HG02852 (cell line): ENCODE measurements around the gene SATB2.

ENCODE experiments used
- ATAC-seq: cut with Tn5 transposase; IDR thresholded peaks from one replicate; pipeline ENCODE4 v1.9.1; 2021; ENCODE audit warnings: mild to moderate bottlenecking, moderate library complexity; ENCODE audit not compliant: unreplicated experiment

The SATB2 gene

GRCh38 chr2:199409759-199410529, 47.8 kb downstream of the SATB2 start:
- no peak for ATAC-seq

DNA sequence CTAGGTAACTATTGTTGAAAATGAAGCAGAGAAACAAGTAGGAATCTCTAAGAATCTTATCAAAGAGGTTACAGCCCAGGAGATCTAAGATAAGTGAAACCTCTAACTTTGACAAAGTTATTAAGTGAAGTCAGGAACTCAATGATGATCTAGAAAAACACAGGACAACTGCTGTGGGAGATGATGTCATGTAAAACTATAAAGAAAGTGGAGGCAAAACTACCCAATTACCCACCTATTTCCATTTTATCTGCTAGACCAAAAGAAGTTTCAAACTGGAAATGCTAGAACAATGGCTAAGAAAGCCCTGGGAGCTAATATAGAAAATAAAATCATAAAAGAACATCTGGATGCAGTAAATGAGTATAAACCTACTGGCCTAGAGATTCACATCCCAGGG, 50.3 kb downstream of the SATB2 start:
- ATAC-seq: no peak

- ATAC-seq: no peak
Measured at GRCh38 chr2:199405241-199405640, 52.5 kb downstream of the SATB2 start.

GRCh38 chr2:199404841-199405240, 52.9 kb downstream of the SATB2 start:
- ATAC-seq: no peak

DNA sequence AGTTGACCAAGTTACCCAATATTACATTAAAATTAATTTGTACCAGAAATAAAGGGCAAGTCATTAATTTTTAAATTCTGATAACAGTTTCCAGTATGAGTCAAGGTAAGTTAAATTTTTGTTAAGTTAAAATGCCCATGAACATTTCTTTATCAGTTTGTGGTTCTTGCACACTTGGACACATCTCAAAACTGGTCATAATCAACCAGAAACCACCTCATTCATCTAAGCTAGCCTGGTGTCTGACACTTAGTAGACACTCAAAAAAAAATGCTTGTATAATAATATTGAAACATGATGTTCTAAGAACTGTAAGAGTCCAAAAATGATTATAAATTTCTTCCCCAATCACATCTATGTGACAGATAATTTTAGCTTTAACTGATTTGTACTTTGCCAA, 62.4 kb downstream of the SATB2 start:
- no peak for ATAC-seq

DNA sequence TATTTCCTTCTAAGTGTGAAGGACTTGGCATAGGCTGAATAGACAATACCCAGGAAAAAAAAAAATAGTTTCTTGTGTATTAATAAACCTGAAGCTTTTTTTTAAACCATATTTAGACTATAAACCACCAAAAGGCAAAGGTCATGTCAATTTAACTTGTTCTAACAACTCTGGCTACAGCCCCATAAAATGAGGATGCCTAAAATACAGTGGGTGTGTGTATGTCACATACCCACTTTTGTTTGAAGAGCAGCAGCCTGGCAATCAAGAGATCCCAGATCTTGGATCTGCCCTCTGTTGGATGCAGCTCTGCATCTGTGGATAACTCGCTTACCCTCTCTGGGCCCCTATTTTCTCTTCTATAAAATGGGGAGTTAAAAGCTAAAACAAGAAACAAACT, 65.4 kb downstream of the SATB2 start:
- no peak for ATAC-seq

DNA sequence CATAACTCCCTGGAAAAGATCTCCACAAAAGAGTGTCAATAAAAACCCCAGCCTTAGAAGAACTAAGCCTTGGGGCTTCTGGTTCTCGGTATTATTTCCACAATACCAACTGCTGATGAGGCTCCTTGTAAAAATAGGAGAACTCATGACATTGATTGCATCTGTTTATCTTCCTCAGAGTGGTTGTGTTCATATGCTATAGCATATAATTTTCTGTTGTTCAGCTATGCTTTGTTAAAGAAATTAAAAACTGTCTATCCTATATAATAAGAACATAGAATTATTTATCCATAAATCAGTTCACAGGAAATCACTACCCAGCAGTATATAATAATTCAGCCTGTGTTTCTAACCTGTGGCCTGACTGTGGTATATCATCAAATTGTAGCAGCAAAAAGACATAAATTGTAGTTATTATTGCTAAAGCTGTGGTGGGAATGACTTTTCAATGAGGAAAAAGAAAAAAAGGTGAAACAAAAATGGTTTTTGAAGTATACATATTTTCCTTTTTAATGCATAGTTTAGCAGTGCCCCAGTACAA, 68.9 kb downstream of the SATB2 start:
- no peak for ATAC-seq

DNA sequence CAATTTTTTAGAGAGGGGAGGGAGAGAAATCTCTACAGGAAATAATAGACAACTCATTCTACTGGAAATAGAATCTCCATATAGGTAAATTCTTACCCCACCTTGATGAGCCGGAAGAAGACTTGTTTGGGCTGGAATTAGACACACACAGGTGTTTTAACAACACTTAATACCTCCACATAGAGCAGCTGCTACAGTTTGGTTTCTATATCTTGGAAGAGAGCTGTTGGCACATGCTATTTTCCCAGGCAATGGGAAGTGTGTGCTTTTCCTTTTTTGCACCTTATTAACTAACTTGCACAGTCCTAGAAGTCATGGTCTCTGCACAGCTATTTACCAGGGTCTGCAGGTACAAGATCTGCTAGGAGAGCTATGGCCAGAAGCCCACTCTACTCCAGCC, 73.7 kb downstream of the SATB2 start:
- no peak for ATAC-seq

DNA sequence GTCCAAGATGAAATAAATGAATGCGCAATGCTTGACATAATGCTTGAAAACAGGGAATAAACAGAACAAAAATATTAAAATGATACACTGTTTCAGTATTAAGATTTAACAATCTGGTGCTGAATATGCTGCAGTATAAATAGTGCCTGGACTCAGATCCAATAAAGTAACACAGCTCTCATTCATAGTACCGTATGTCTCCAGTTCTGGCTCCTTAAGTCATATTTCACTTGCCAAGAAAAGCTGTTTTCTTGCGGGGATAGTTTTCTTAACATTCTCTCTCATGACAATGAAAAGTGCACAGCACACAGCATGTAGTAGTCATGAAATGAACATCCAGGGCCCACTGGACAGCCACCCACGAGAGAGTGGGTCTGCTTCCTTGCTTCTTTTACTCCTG, 74.7 kb downstream of the SATB2 start:
- ATAC-seq: no peak

- ATAC-seq: no peak
Measured at GRCh38 chr2:199382091-199382490, 75.6 kb downstream of the SATB2 start.

DNA sequence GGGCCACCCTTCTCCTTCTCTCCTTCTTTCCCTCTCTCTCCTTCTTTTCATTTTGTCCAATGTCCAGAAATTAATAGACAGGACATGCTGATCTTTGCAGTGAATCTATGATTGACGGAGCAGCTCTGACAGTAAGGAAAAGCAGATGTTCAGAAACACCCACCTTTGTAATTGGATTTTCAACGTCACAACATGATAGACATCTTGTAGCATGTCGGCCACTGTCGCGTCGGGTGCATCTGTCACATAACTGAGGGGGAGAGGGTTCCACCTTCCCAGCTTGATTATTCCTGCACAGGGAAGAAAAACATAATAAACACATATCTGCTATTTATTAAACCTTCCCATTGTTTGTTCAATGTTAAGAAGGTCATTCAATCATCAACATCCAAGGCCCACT, 76.2 kb downstream of the SATB2 start:
- no peak for ATAC-seq

GRCh38 chr2:199378948-199379650, 78.6 kb downstream of the SATB2 start:
- ATAC-seq: no peak

GRCh38 chr2:199370150-199370780, 87.5 kb downstream of the SATB2 start:
- ATAC-seq: no peak

- no peak for ATAC-seq
Measured at GRCh38 chr2:199366406-199366805, 91.3 kb downstream of the SATB2 start.

GRCh38 chr2:199364153-199364552, 93.6 kb downstream of the SATB2 start:
- no peak for ATAC-seq

DNA sequence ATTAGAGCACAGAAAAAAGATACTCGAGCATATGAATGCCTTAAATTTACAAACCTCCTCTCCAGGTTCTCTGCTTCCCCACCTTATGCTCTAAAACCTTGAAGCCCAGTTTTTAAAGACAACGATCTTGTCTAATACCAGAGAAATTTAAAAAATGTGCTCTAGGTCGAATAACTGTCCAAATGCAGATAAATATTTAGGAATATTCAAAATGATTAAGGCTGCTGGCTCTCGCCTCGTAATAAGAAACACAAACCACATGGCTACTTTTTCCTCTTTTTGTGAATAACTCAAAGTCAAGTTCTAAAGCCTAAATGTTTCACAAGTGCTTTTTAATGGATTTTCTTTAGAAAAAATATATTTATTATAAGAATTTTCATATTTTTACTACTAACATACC, 101.3 kb downstream of the SATB2 start:
- no peak for ATAC-seq

GRCh38 chr2:199348871-199349270, 108.9 kb downstream of the SATB2 start:
- ATAC-seq: no peak

GRCh38 chr2:199344012-199344411, 113.7 kb downstream of the SATB2 start:
- no peak for ATAC-seq

GRCh38 chr2:199342334-199342733, 115.4 kb downstream of the SATB2 start:
- ATAC-seq: no peak

DNA sequence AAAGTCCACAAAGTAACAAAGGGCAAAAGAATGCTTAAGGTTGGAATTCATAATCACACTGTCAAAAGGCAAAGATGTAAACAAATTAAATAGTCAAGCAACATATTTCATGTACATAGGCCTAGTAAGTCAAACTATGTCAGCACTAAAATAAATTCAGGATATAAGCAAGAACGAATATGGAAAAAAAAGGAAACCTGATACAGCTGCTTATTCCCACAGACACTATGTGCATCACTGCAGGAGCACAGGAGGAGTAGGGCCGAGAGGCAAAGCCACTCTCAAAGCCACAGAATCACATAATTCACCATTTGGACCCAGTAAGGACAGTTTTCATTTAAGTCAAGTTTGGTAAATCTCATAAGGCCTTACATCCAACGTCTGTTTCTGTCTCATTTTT, 116.6 kb downstream of the SATB2 start:
- no peak for ATAC-seq

DNA sequence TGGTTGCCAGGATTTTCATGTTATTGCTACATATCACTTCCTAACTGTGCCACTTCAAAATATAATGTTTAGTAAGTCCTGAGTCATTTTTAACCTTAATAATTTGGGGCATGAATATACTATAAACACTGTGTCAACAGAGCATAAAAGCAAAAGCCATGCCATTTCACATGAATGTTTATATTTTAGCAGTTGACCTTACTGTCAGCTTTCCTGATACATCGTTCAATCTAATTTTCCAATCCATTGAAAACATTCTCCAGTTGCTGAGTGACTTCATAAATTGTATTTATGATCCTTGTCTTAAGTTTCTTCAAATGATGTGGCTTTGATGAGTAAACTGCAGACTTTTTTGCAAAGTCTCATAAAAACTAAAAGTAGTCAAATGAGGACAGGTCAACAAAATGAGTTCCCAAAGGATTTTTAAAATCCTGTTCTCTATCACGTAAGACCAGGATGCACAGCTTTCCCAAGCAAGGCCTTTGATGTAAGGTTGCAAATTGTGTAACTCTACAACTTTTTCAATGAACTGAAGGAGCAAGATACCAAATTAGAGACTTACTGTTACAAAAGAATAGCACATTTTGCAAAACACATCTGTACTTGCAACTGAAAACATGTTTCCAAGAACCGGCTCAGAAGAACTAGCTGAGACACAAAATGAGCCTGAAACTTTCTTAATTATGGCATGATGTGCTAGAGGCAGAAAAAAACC, 117.7 kb downstream of the SATB2 start:
- no peak for ATAC-seq
